Measurements from ENCODE around the gene GSTM5. TPM values are rescaled to one million over a fixed set of nuclear protein-coding genes. Genes with fewer than 3 reads are reported as not detected.
"Not testable (repeated sequence)": the region's sequence is repeated elsewhere in the genome, so short reads cannot be mapped to it uniquely, and the experiment has no call there.

Gene GSTM5
- total and polyA plus RNA-seq, 12 donors, result 0.48 to 10.5 (median 3.3) TPM

DNA sequence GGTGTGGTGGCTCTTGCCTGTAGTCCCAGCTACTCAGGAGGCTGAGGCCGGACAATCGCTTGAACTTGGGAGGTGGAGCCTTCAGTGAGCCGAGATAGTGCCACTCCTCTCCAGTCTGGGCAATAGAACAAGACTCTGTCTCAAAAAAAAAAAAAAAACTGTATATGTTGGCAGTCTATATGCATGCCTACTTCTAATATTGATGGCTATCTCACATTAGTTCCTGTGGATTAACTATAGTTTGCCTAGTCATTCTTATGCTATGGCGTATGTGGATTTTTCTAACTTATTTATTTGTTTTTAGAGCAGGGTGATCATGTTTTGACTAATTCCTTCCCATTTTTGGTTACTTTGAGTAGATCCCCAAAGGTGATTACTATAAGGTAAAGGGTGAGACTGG lies 15.0 kb upstream of the GSTM5 start:
- H3K27me3 ChIP-seq, result no peaks in the 10 kb centered on the region
- H3K4me3 ChIP-seq, result no peak overlapping the region
- intact Hi-C loops (cut with DNase I), result no loop called here
- WGBS, 4 donors, result 90 to 94% (median 93%) methylated on average over 4 of the region's 4 CpGs; no CpG with 5 or more reads in 1 of the 4 donors
- DNase-seq, result no peak
- no peak for TF ChIP-seq POLR2A (IDR thresholded peaks at IDR 0.05)
- TF ChIP-seq, protein P1, sequence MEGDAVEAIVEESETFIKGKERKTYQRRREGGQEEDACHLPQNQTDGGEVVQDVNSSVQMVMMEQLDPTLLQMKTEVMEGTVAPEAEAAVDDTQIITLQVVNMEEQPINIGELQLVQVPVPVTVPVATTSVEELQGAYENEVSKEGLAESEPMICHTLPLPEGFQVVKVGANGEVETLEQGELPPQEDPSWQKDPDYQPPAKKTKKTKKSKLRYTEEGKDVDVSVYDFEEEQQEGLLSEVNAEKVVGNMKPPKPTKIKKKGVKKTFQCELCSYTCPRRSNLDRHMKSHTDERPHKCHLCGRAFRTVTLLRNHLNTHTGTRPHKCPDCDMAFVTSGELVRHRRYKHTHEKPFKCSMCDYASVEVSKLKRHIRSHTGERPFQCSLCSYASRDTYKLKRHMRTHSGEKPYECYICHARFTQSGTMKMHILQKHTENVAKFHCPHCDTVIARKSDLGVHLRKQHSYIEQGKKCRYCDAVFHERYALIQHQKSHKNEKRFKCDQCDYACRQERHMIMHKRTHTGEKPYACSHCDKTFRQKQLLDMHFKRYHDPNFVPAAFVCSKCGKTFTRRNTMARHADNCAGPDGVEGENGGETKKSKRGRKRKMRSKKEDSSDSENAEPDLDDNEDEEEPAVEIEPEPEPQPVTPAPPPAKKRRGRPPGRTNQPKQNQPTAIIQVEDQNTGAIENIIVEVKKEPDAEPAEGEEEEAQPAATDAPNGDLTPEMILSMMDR (IDR thresholded peaks at IDR 0.05), result no peak
- H3K4me1 ChIP-seq (replicated peaks in 1 of 2), result peaks cover 0 to 6% of the 10 kb centered on the region in 2 donors
- no peaks in the 10 kb centered on the region for H3K9me3 ChIP-seq (replicated peaks in 1 of 3)
- no peaks in the 10 kb centered on the region for H3K36me3 ChIP-seq (replicated peaks in 1 of 2)
- no peak overlapping the region for H3K27ac ChIP-seq

DNA sequence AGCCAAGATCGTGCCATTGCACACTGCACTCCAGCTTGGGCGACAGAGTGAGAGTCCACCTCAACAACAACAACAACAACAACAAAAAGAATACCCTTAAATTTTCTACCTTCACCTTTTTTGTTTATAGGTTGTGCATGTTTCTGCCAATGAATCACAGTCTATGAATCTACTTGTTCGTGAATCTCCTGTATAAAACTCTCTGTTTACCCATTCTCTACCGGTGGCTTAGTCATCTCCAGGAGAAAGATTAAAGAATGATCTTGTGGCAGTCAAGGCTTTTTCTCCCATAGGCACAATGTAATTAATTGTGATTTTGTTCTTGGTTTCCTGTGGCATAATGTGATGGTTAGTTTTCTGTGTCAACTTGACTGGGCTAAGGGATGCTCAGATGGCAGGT lies 14.2 kb upstream of the GSTM5 start:
- H3K36me3 ChIP-seq (replicated peaks in 1 of 2); H3K9me3 ChIP-seq (replicated peaks in 1 of 3); H3K27me3 ChIP-seq; intact Hi-C loops (cut with DNase I); DNase-seq; H3K27ac ChIP-seq; H3K4me1 ChIP-seq (replicated peaks in 1 of 2); H3K4me3 ChIP-seq: not testable (repeated sequence)
- 71 to 79% (median 78%) methylated on average over 4 of the region's 4 CpGs; no CpG with 5 or more reads in 1 of the 4 donors for WGBS, 4 donors

DNA sequence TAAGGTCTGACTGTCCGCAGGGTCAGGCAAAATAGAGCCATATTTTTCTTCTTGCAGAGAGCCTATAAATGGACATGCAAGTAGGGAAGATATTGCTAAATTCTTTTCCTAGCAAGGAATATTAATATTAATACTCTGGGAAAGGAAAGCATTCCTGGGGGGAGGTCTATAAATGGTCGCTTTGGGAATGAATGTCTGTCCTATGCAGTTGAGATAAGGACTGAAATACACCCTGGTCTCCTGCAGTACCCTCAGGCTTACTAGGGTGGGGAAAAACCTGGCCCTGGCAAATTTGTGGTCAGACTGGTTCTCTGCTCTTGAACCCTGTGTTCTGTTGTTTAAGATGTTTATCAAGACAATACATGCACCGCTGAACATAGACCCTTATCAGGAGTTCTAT lies 9.1 kb upstream of the GSTM5 start:
- WGBS, 4 donors, result 86 to 97% (median 91%) methylated on average over 3 of the region's 3 CpGs
- H3K4me1 ChIP-seq (replicated peaks in 1 of 2); H3K27me3 ChIP-seq; DNase-seq; intact Hi-C loops (cut with DNase I); H3K36me3 ChIP-seq (replicated peaks in 1 of 2); H3K9me3 ChIP-seq (replicated peaks in 1 of 3); H3K27ac ChIP-seq; H3K4me3 ChIP-seq: not testable (repeated sequence)

DNA sequence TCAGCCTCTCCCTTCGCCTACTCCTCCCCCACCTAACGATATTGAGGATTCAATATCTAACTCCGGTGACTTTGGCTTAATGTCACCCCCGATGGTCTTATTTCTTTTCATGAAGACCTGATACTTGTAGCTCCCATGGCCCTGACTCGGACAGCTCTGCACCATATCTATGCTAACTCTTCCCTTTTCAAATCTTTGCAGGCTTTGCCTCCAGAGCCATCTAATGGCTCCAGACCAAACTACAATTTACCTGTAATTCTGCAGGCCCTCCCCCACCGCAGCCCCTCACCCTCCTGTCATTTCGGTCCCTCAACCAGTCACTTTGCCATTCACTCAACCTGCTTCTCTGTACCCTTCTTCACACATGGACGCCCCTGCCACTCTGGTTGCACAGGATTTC lies 7.9 kb upstream of the GSTM5 start:
- intact Hi-C loops (cut with DNase I), result no loop called here

DNA sequence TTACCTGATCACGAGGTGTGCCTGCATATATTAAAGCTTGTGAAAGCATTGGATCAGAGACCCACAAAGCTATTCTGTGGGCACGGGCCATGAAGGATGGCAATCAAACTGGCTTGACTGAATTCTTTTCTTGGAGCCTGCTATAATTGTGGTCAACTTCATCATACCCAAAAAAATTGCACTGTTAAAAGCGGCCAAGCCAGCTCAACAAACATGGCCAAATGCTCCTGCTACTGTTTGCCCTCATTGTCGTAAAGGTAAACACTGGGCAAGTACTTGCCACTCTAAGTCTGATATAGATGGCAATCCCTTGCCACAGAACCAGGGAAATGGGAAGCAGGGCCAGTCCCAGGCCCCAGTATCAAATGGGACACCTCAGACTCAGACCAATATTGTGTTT lies 6.6 kb upstream of the GSTM5 start:
- WGBS, 4 donors, result 76 to 92% (median 89%) methylated on average over 3 to 4 of the region's 4 CpGs
- Histone ChIP-seq H3K27ac (no peak overlapping the region), H3K9me3 (replicated peaks in 1 of 3) (no peaks in the 10 kb centered on the region), H3K27me3 (no peaks in the 10 kb centered on the region), H3K4me1 (replicated peaks in 1 of 2) (no peaks in the 10 kb centered on the region), H3K4me3 (no peak overlapping the region), H3K36me3 (replicated peaks in 1 of 2) (no peaks in the 10 kb centered on the region)
- intact Hi-C loops (cut with DNase I), result no loop called here
- TF ChIP-seq, protein P1 (IDR thresholded peaks at IDR 0.05), result no peak
- no peak for TF ChIP-seq POLR2A (IDR thresholded peaks at IDR 0.05)
- DNase-seq, result no peak

More for the DNA sequence above, 7.9 kb upstream of the GSTM5 start:
- no peak overlapping the region for H3K27ac ChIP-seq
- no peaks in the 10 kb centered on the region for H3K4me1 ChIP-seq (replicated peaks in 1 of 2)
- WGBS, 4 donors, result 64 to 83% (median 72%) methylated on average over 8 of the region's 8 CpGs
- no peak for DNase-seq
- H3K36me3 ChIP-seq (replicated peaks in 1 of 2), result no peaks in the 10 kb centered on the region
- no peaks in the 10 kb centered on the region for H3K27me3 ChIP-seq
- no peak overlapping the region for H3K4me3 ChIP-seq
- TF ChIP-seq, protein P1 (IDR thresholded peaks at IDR 0.05), result no peak
- TF ChIP-seq POLR2A (IDR thresholded peaks at IDR 0.05), result no peak
- no peaks in the 10 kb centered on the region for H3K9me3 ChIP-seq (replicated peaks in 1 of 3)

DNA sequence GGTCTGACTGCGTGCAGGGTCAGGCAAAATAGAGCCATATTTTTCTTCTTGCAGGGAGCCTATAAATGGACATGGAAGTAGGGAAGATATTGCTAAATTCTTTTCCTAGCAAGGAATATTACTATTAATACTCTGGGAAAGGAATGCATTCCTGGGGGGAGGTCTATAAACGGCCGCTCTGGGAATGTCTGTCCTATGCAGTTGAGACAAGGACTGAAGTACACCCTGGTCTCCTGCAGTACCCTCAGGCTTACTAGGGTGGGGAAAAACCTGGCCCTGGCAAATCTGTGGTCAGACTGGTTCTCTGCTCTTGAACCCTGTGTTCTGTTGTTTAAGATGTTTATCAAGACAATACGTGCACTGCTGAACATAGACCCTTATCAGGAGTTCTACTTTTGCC lies 3.1 kb upstream of the GSTM5 start:
- H3K4me1 ChIP-seq (replicated peaks in 1 of 2); H3K27me3 ChIP-seq; H3K36me3 ChIP-seq (replicated peaks in 1 of 2); intact Hi-C loops (cut with DNase I); H3K9me3 ChIP-seq (replicated peaks in 1 of 3); H3K4me3 ChIP-seq; DNase-seq; H3K27ac ChIP-seq: not testable (repeated sequence)
- 57 to 95% (median 82%) methylated on average over 4 of the region's 4 CpGs for WGBS, 4 donors

DNA sequence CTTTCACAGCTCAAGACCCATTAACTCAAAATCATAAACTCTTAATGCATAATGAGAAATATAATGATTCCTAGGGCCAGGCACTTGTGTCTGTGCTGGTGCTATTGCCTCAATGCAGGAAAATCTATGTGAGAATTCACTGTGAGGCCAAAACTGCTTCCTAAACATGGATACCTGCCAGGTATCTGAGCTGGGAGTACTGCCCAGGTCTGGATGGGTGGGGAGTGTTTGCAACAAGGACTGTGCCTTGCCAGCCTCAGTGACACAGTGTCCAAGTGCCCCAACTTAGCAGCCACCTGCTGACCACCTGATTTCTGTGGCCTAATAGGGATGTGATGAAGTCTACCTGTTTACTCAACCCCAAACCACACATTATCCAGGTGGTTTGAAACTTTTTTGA lies 2.2 kb upstream of the GSTM5 start:
- H3K4me1 ChIP-seq (replicated peaks in 1 of 2); H3K9me3 ChIP-seq (replicated peaks in 1 of 3); H3K27ac ChIP-seq; H3K4me3 ChIP-seq; DNase-seq; H3K36me3 ChIP-seq (replicated peaks in 1 of 2); intact Hi-C loops (cut with DNase I); H3K27me3 ChIP-seq: not testable (repeated sequence)

Data from adrenal gland (tissue), 12 donors.